Liver (tissue), 9 donors: ENCODE results near the gene PKHD1. TPM values are rescaled to one million over a fixed set of nuclear protein-coding genes. Genes with fewer than 3 reads are reported as not detected.

Experiments
- DNase-seq: peaks from one replicate; pipeline ENCODE4 v3.0.0-alpha.2; 2017; ENCODE audit warnings: low spot score
- H3K27ac ChIP-seq, 2 donors: one replicate each; pipeline ENCODE4 v1.7.0; 2013; ENCODE audit warnings: inconsistent platforms in 2 of 2, low read length in 2 of 2, control low read depth in 1 of 2, low read depth in 1 of 2, mild to moderate bottlenecking in 1 of 2
- H3K27me3 ChIP-seq, 4 donors: one replicate each; pipeline versions ENCODE4 v1.6.1 to v1.7.0; 2013; ENCODE audit warnings: low read length in 3 of 4, inconsistent platforms in 1 of 4, mild to moderate bottlenecking in 1 of 4, moderate library complexity in 1 of 4; ENCODE audit not compliant: control insufficient read depth in 4 of 4, insufficient read depth in 4 of 4
- H3K36me3 ChIP-seq, 4 donors: one replicate each; pipeline versions ENCODE4 v1.6.1 to v1.7.0; 2013; ENCODE audit warnings: low read length in 3 of 4, mild to moderate bottlenecking in 3 of 4, low read depth in 1 of 4, moderate library complexity in 1 of 4; ENCODE audit not compliant: control insufficient read depth in 4 of 4, insufficient read depth in 3 of 4
- H3K4me1 ChIP-seq, 4 donors: one replicate each; pipeline versions ENCODE4 v1.6.1 to v1.7.0; 2013; ENCODE audit warnings: low read length in 3 of 4, mild to moderate bottlenecking in 3 of 4, moderate library complexity in 1 of 4; ENCODE audit not compliant: control insufficient read depth in 4 of 4, insufficient read depth in 4 of 4
- H3K4me3 ChIP-seq, 3 donors: one replicate each; pipeline versions ENCODE4 v1.6.1 to v1.7.0; 2013; ENCODE audit warnings: low read length in 3 of 3, control low read depth in 1 of 3, low read depth in 1 of 3, mild to moderate bottlenecking in 1 of 3
- H3K9ac ChIP-seq, 2 donors: one replicate each; pipeline ENCODE4 v1.7.0; 2013; ENCODE audit warnings: low read length in 2 of 2, mild to moderate bottlenecking in 2 of 2, moderate library complexity in 2 of 2, control low read depth in 1 of 2, low read depth in 1 of 2
- H3K9me3 ChIP-seq, 4 donors: one replicate each; pipeline versions ENCODE4 v1.6.1 to v1.7.0; 2013; ENCODE audit warnings: low read length in 3 of 4; ENCODE audit not compliant: control insufficient read depth in 4 of 4
- ATF3 ChIP-seq: IDR thresholded peaks from 2 replicates; pipeline ENCODE4 v1.6.1; 2016; ENCODE audit warnings: antibody characterized with exemption
- EGR1 ChIP-seq, 2 donors: IDR thresholded peaks; 2 replicates each; pipeline ENCODE4 v1.6.1; 2016 to 2018; ENCODE audit warnings: antibody characterized with exemption in 2 of 2, low read depth in 2 of 2
- FOXA1 ChIP-seq: IDR thresholded peaks from 2 replicates; pipeline ENCODE4 v1.6.1; 2016; ENCODE audit warnings: antibody characterized with exemption
- FOXA2 ChIP-seq: IDR thresholded peaks from 2 replicates; pipeline ENCODE4 v1.6.1; 2016; ENCODE audit warnings: antibody characterized with exemption
- GABPA ChIP-seq, 2 donors: IDR thresholded peaks in 1 of 2; conservative IDR thresholded peaks in 1 of 2; 2 replicates each; pipeline ENCODE4 v1.6.1; 2016; ENCODE audit warnings: antibody characterized with exemption in 2 of 2, mild to moderate bottlenecking in 1 of 2, moderate library complexity in 1 of 2
- HNF4A ChIP-seq, 2 donors: conservative IDR thresholded peaks; 2 replicates each; pipeline ENCODE4 v1.6.1; 2016; ENCODE audit warnings: antibody characterized with exemption in 2 of 2, mild to moderate bottlenecking in 2 of 2
- HNF4G ChIP-seq: IDR thresholded peaks from 2 replicates; pipeline ENCODE4 v1.6.1; 2016; ENCODE audit warnings: antibody characterized with exemption
- JUND ChIP-seq, 2 donors: IDR thresholded peaks; 2 replicates each; pipeline ENCODE4 v1.6.1; 2016; ENCODE audit warnings: antibody characterized with exemption in 2 of 2
- MAX ChIP-seq: IDR thresholded peaks from 2 replicates; pipeline ENCODE4 v1.6.1; 2016; ENCODE audit warnings: antibody characterized with exemption
- NR2F2 ChIP-seq: IDR thresholded peaks from 2 replicates; pipeline ENCODE4 v1.6.1; 2016; ENCODE audit warnings: antibody characterized with exemption
- REST ChIP-seq: IDR thresholded peaks from 2 replicates; pipeline ENCODE4 v1.6.1; 2016; ENCODE audit warnings: antibody characterized with exemption, mild to moderate bottlenecking
- RXRA ChIP-seq, 2 donors: IDR thresholded peaks; 2 replicates each; pipeline ENCODE4 v1.6.1; 2017 to 2018; ENCODE audit warnings: antibody characterized with exemption in 2 of 2, mild to moderate bottlenecking in 1 of 2
- SP1 ChIP-seq: IDR thresholded peaks from 2 replicates; pipeline ENCODE4 v1.6.1; 2018; ENCODE audit warnings: antibody characterized with exemption, mild to moderate bottlenecking
- TAF1 ChIP-seq: conservative IDR thresholded peaks from 2 replicates; pipeline ENCODE4 v1.6.1; 2016; ENCODE audit warnings: antibody characterized with exemption, mild to moderate bottlenecking
- YY1 ChIP-seq: IDR thresholded peaks from 2 replicates; pipeline ENCODE4 v1.6.1; 2016; ENCODE audit warnings: antibody characterized with exemption, mild to moderate bottlenecking
- ZBTB33 ChIP-seq: IDR thresholded peaks from 2 replicates; pipeline ENCODE4 v1.6.1; 2016; ENCODE audit warnings: antibody characterized with exemption
- WGBS: extraction: QIAGEN DNeasy Blood & Tissue Kit; methylation state at CpG from one replicate; pipeline ENCODE4 v1.1.7; 2013; 5-methylcytosine and 5-hydroxymethylcytosine counted together
- polyA plus RNA-seq, 2 donors: library from polyadenylated mRNA; stranded (reverse) in 1 of 2; unstranded in 1 of 2; fragments of 200-250 nt in 1 of 2; fragments of >200 nt in 1 of 2; fragmentation: Nextera tagmentation in 1 of 2; extraction: Ambion mirVana in 1 of 2; gene quantifications; one replicate each; pipeline versions ENCODE4 v1.2.1 to v1.2.3, GENCODE V29; 2013 to 2015
- total RNA-seq, 2 donors: library from RNA; depleted of rRNA; stranded (reverse); fragments of >200 nt; gene quantifications; one replicate each; pipeline ENCODE4 v1.2.3, GENCODE V29; 2014
- TF ChIP-seq, protein P1 (sequence below): fragments of 150-350 bp; IDR thresholded peaks from 2 replicates; pipeline ENCODE4 v1.5.1; 2017; ENCODE audit warnings: improper control_type of control experiment, low read depth, low read length; ENCODE audit not compliant: missing input control
- donor health status: healthy.
- donor health status: healthy.
- donor health status: healthy.
- donor health status: healthy.
- donor health status: healthy.

PKHD1 gene
- total and polyA plus RNA-seq, 4 donors: 0.45 to 10.6 (median 3.2) TPM

DNA sequence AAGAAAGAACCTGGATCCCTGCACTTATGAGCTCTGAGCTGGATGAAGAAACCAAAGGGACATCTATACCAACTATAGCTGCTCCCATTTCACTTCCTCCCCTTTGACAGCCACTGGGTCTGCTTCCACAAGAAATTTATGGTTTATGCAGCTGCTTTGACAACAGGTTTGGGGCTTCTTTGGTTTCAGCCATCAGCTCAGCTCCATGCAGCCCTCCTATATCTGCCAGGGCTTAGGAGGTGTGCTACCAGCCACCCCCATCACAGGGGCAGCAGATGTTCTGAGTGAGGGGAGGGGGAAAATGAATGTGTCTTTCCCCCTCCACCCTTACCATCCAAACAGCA, 29.2 kb upstream of the PKHD1 start:
- Histone ChIP-seq H3K4me3 (no peak overlapping the region), H3K27ac (no peak overlapping the region), H3K9me3 (peaks cover 0 to 2% (median 0%) of the 10 kb centered on the region in 4 donors), H3K9ac (no peak overlapping the region), H3K4me1 (no peaks in the 10 kb centered on the region), H3K27me3 (no peaks in the 10 kb centered on the region), H3K36me3 (no peaks in the 10 kb centered on the region)
- no peak for DNase-seq
- TF ChIP-seq RXRA (IDR thresholded peaks at IDR 0.05): no peak
- no peak for TF ChIP-seq GABPA (IDR thresholded peaks at IDR 0.05 in 1 of 2, conservative IDR thresholded peaks at IDR 0.05 in 1 of 2)
- TF ChIP-seq EGR1 (IDR thresholded peaks at IDR 0.05; ENCODE audit: low read depth in 2 of 2): no peak

DNA sequence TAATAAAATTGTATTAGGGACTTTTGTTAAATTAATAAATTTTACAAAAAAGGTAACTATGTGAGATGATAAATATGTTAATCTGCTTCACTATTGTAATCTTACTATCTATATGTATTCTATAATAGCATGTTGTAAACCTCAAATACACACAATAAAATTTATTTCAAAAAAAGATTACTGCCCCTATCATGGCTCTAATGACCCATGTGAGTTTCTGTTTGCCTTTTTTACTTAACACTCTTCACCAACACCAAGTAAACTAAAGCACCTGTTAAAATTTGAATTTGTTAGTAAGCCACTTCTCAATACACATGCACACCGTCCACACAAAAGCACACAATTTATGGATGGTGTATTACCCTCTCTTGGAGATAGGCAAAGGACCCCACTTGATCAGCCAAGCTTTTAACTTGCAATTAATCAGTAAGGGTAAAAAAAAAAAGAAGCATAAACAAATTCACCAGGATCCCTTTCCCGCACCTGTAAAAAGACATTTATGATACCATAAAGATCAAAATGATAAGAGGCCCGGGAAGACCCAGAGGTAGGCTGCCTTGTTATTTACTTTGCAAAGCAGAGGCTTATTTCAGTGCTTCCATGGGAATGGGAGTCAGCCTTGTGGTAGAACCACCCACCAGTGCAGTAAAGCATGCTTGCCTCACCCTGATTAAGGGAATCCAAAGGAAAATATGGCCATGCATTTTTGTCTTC, 28.6 kb upstream of the PKHD1 start:
- Histone ChIP-seq H3K9ac (no peak overlapping the region), H3K27ac (no peak overlapping the region), H3K9me3 (peaks cover 0 to 2% (median 0%) of the 10 kb centered on the region in 4 donors), H3K36me3 (no peaks in the 10 kb centered on the region), H3K27me3 (no peaks in the 10 kb centered on the region), H3K4me1 (no peaks in the 10 kb centered on the region), H3K4me3 (no peak overlapping the region)
- 77% methylated on average over 3 of the region's 3 CpGs for WGBS
- DNase-seq: no peak
- no peak for TF ChIP-seq NR2F2
- TF ChIP-seq HNF4G: no peak
- no peak for TF ChIP-seq EGR1 (IDR thresholded peaks at IDR 0.05; ENCODE audit: low read depth in 2 of 2)
- no peak for TF ChIP-seq MAX
- no peak for TF ChIP-seq RXRA (IDR thresholded peaks at IDR 0.05)
- no peak for TF ChIP-seq REST
- no peak for TF ChIP-seq JUND (IDR thresholded peaks at IDR 0.05)
- no peak for TF ChIP-seq HNF4A (conservative IDR thresholded peaks at IDR 0.05)
- TF ChIP-seq GABPA (IDR thresholded peaks at IDR 0.05 in 1 of 2, conservative IDR thresholded peaks at IDR 0.05 in 1 of 2): no peak
- no peak for TF ChIP-seq FOXA1
- TF ChIP-seq TAF1: no peak
- TF ChIP-seq SP1: no peak
- no peak for TF ChIP-seq FOXA2
- no peak for TF ChIP-seq ZBTB33
- TF ChIP-seq, protein P1, sequence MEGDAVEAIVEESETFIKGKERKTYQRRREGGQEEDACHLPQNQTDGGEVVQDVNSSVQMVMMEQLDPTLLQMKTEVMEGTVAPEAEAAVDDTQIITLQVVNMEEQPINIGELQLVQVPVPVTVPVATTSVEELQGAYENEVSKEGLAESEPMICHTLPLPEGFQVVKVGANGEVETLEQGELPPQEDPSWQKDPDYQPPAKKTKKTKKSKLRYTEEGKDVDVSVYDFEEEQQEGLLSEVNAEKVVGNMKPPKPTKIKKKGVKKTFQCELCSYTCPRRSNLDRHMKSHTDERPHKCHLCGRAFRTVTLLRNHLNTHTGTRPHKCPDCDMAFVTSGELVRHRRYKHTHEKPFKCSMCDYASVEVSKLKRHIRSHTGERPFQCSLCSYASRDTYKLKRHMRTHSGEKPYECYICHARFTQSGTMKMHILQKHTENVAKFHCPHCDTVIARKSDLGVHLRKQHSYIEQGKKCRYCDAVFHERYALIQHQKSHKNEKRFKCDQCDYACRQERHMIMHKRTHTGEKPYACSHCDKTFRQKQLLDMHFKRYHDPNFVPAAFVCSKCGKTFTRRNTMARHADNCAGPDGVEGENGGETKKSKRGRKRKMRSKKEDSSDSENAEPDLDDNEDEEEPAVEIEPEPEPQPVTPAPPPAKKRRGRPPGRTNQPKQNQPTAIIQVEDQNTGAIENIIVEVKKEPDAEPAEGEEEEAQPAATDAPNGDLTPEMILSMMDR: no peak
- TF ChIP-seq YY1: no peak
- no peak for TF ChIP-seq ATF3
